Head of caudate nucleus (tissue), 42 donors: ENCODE data around the gene CDC42EP1.
"Not testable (repeated sequence)": the region's sequence is repeated elsewhere in the genome, so short reads cannot be mapped to it uniquely, and the experiment has no call there.

Experiments
- DNase-seq, 42 donors: peaks; one replicate each; pipeline versions ENCODE4 v3.0.0 to v3.0.0-alpha.2; 2020 to 2021; ENCODE audit warnings: mixed read lengths in 7 of 42
- intact Hi-C: fragments of 100-400 bp; cut with DNase I; formaldehyde crosslinking; loops from one replicate; pipeline ENCODE4 v1.15.0; 2022

CDC42EP1 gene

GRCh38 chr22:37602546-37603277 is 42.4 kb downstream of the CDC42EP1 start:
- DNase-seq, intact Hi-C loops: not testable (repeated sequence)

GRCh38 chr22:37604074-37604473 is 43.8 kb downstream of the CDC42EP1 start:
- intact Hi-C loops, result no loop called here
- no peak for DNase-seq

- DNase-seq, result no peak
- intact Hi-C loops, result no loop called here
These were observed 44.6 kb downstream of the CDC42EP1 start for GRCh38 chr22:37604875-37605274.

- DNase-seq, result peak; percentile 69 to 94 (median 87)
- intact Hi-C loops, result no loop called here
These were observed 47.0 kb downstream of the CDC42EP1 start for GRCh38 chr22:37607010-37607934.

GRCh38 chr22:37607935-37608476 is 47.7 kb downstream of the CDC42EP1 start:
- DNase-seq, result no peak
- intact Hi-C loops, result no loop called here

GRCh38 chr22:37608477-37609239 is 48.4 kb downstream of the CDC42EP1 start, which contains the start of gene GGA1:
Gene GGA1, plus strand, starts transcription at chr22:37608834. Its CDS starts 27 bp downstream, at chr22:37608861.
- intact Hi-C loops, result no loop called here

GRCh38 chr22:37609240-37610152 is 49.2 kb downstream of the CDC42EP1 start:
- intact Hi-C loops, result no loop called here
- DNase-seq, result peak in 4 of 42 donors; percentile 16 to 38 (median 24)

More at GRCh38 chr22:37608477-37609239, 48.4 kb downstream of the CDC42EP1 start, which contains the start of gene GGA1:
- peak; percentile 92 to 98 (median 96) for DNase-seq

GRCh38 chr22:37610153-37610475 is 49.8 kb downstream of the CDC42EP1 start:
- DNase-seq, intact Hi-C loops: not testable (repeated sequence)

- intact Hi-C loops, result no loop called here
- DNase-seq, result peak in 10 of 42 donors; percentile 24 to 53 (median 40)
These were observed 50.3 kb downstream of the CDC42EP1 start for GRCh38 chr22:37610480-37611129.

- intact Hi-C loops, result no loop called here
- no peak for DNase-seq
These were observed 50.9 kb downstream of the CDC42EP1 start for GRCh38 chr22:37611207-37611606.

GRCh38 chr22:37616201-37617083 is 56.2 kb downstream of the CDC42EP1 start:
- intact Hi-C loops, result no loop called here
- DNase-seq, result no peak

GRCh38 chr22:37617431-37617830 is 57.2 kb downstream of the CDC42EP1 start:
- no peak for DNase-seq
- intact Hi-C loops, result no loop called here

- intact Hi-C loops, result no loop called here
- DNase-seq, result no peak
These were observed 57.9 kb downstream of the CDC42EP1 start for GRCh38 chr22:37618072-37618656.

- intact Hi-C loops, result no loop called here
- no peak for DNase-seq
These were observed 58.4 kb downstream of the CDC42EP1 start for GRCh38 chr22:37618674-37619073.
